ENCODE data around the gene BRMS1L. TPM values are rescaled to one million over a fixed set of nuclear protein-coding genes. Genes with fewer than 3 reads are reported as not detected.

BRMS1L gene
- total and polyA plus RNA-seq, 9 donors: 4.0 to 13.3 (median 9.8) TPM

- no peak overlapping the region for H3K4me3 ChIP-seq
- H3K4me1 ChIP-seq (ENCODE audit: insufficient read depth): no peaks in the 10 kb centered on the region
- no peaks in the 10 kb centered on the region for H3K9me3 ChIP-seq
- intact Hi-C loops (cut with DNase I): no loop called here
- no peak overlapping the region for H3K27ac ChIP-seq
- no peaks in the 10 kb centered on the region for H3K36me3 ChIP-seq
- 42 to 66% (median 63%) methylated on average over 1 of the region's 1 CpG for whole genome bisulfite sequencing, 3 donors
- H3K27me3 ChIP-seq: no peaks in the 10 kb centered on the region
- TF ChIP-seq CTCF (IDR thresholded peaks at IDR 0.05): no peak
- TF ChIP-seq EP300 (IDR thresholded peaks at IDR 0.05): no peak
- TF ChIP-seq POLR2A (IDR thresholded peaks at IDR 0.05): no peak
- DNase-seq: no peak
Observed at GRCh38 chr14:35783699-35784098, 42.4 kb upstream of the BRMS1L start.

GRCh38 chr14:35786856-35787255 is 39.3 kb upstream of the BRMS1L start:
- Histone ChIP-seq H3K4me3 (no peak overlapping the region), H3K9me3 (no peaks in the 10 kb centered on the region), H3K36me3 (no peaks in the 10 kb centered on the region), H3K27ac (no peak overlapping the region), H3K4me1 (ENCODE audit: insufficient read depth) (no peaks in the 10 kb centered on the region), H3K27me3 (no peaks in the 10 kb centered on the region)
- DNase-seq: no peak
- no peak for TF ChIP-seq EP300 (IDR thresholded peaks at IDR 0.05)
- no peak for TF ChIP-seq POLR2A (IDR thresholded peaks at IDR 0.05)
- TF ChIP-seq CTCF (IDR thresholded peaks at IDR 0.05): no peak
- intact Hi-C loops (cut with DNase I): no loop called here
- 90 to 91% (median 91%) methylated on average over 2 of the region's 2 CpGs for WGBS, 3 donors

GRCh38 chr14:35789651-35790050 is 36.5 kb upstream of the BRMS1L start:
- Histone ChIP-seq H3K27me3 (no peaks in the 10 kb centered on the region), H3K36me3 (no peaks in the 10 kb centered on the region), H3K9me3 (no peaks in the 10 kb centered on the region), H3K4me3 (no peak overlapping the region), H3K27ac (no peak overlapping the region), H3K4me1 (ENCODE audit: insufficient read depth) (no peaks in the 10 kb centered on the region)
- DNase-seq: no peak
- intact Hi-C loops (cut with DNase I): no loop called here
- 90 to 94% (median 92%) methylated on average over 4 of the region's 4 CpGs for WGBS, 3 donors
- TF ChIP-seq POLR2A (IDR thresholded peaks at IDR 0.05) (no peak), CTCF (IDR thresholded peaks at IDR 0.05) (no peak), EP300 (IDR thresholded peaks at IDR 0.05) (no peak)

GRCh38 chr14:35797796-35798195 is 28.3 kb upstream of the BRMS1L start:
- Histone ChIP-seq H3K36me3 (no peaks in the 10 kb centered on the region), H3K27ac (no peak overlapping the region), H3K27me3 (no peaks in the 10 kb centered on the region), H3K9me3 (no peaks in the 10 kb centered on the region), H3K4me1 (ENCODE audit: insufficient read depth) (peaks cover 3% of the 10 kb centered on the region), H3K4me3 (no peak overlapping the region)
- 93 to 96% (median 96%) methylated on average over 6 of the region's 6 CpGs for WGBS, 3 donors
- intact Hi-C loops (cut with DNase I): no loop called here
- TF ChIP-seq POLR2A (IDR thresholded peaks at IDR 0.05) (no peak), CTCF (IDR thresholded peaks at IDR 0.05) (no peak), EP300 (IDR thresholded peaks at IDR 0.05) (no peak)
- no peak for DNase-seq
